ENCODE data around the gene GCFC2.
A peak's percentile ranks its signal among the peaks of the same experiment; 100 is the strongest.
"Not testable (repeated sequence)": the region's sequence is repeated elsewhere in the genome, so short reads cannot be mapped to it uniquely, and the experiment has no call there.

The GCFC2 gene

GRCh38 chr2:75675908-75676307 lies 34.8 kb downstream of the GCFC2 start:
- H3K4me3 Mint-ChIP-seq = no peak overlapping the region
- H3K9me3 Mint-ChIP-seq = no peaks in the 10 kb centered on the region
- peaks cover 10% of the 10 kb centered on the region for H3K4me1 Mint-ChIP-seq
- H3K27ac Mint-ChIP-seq = peak overlapping the region; percentile 29
- H3K27me3 Mint-ChIP-seq (ENCODE audit: low read depth, poor library complexity) = no peaks in the 10 kb centered on the region
- no peak for DNase-seq
- no peak for TF ChIP-seq CTCF (IDR thresholded peaks at IDR 0.05)
- H3K36me3 Mint-ChIP-seq (ENCODE audit: low read depth) = peaks cover 43% of the 10 kb centered on the region

GRCh38 chr2:75675423-75675822 lies 35.3 kb downstream of the GCFC2 start:
- H3K4me1 Mint-ChIP-seq; H3K9me3 Mint-ChIP-seq; H3K27ac Mint-ChIP-seq; H3K4me3 Mint-ChIP-seq; H3K27me3 Mint-ChIP-seq (ENCODE audit: low read depth, poor library complexity); DNase-seq: not testable (repeated sequence)
- peaks cover 43% of the 10 kb centered on the region for H3K36me3 Mint-ChIP-seq (ENCODE audit: low read depth)

- no peak for TF ChIP-seq CTCF (IDR thresholded peaks at IDR 0.05)
- H3K4me3 Mint-ChIP-seq = no peak overlapping the region
Observed at GRCh38 chr2:75667884-75668283, 42.8 kb downstream of the GCFC2 start.

GRCh38 chr2:75666911-75667310 lies 43.8 kb downstream of the GCFC2 start:
- no peak overlapping the region for H3K4me3 Mint-ChIP-seq
- DNase-seq = no peak
- no peaks in the 10 kb centered on the region for H3K9me3 Mint-ChIP-seq
- peak overlapping the region; percentile 39 for H3K27ac Mint-ChIP-seq
- no peaks in the 10 kb centered on the region for H3K27me3 Mint-ChIP-seq (ENCODE audit: low read depth, poor library complexity)
- peaks cover 66% of the 10 kb centered on the region for H3K36me3 Mint-ChIP-seq (ENCODE audit: low read depth)
- no peak for TF ChIP-seq CTCF (IDR thresholded peaks at IDR 0.05)
- no peaks in the 10 kb centered on the region for H3K4me1 Mint-ChIP-seq

More at GRCh38 chr2:75667884-75668283, 42.8 kb downstream of the GCFC2 start:
- no peaks in the 10 kb centered on the region for H3K27me3 Mint-ChIP-seq (ENCODE audit: low read depth, poor library complexity)
- H3K9me3 Mint-ChIP-seq = no peaks in the 10 kb centered on the region
- DNase-seq = no peak
- no peaks in the 10 kb centered on the region for H3K4me1 Mint-ChIP-seq
- peaks cover 63% of the 10 kb centered on the region for H3K36me3 Mint-ChIP-seq (ENCODE audit: low read depth)
- no peak overlapping the region for H3K27ac Mint-ChIP-seq

- H3K4me3 Mint-ChIP-seq = no peak overlapping the region
- H3K36me3 Mint-ChIP-seq (ENCODE audit: low read depth) = peaks cover 99% of the 10 kb centered on the region
- H3K27ac Mint-ChIP-seq = no peak overlapping the region
- TF ChIP-seq CTCF (IDR thresholded peaks at IDR 0.05) = no peak
- no peaks in the 10 kb centered on the region for H3K27me3 Mint-ChIP-seq (ENCODE audit: low read depth, poor library complexity)
- peaks cover 25% of the 10 kb centered on the region for H3K9me3 Mint-ChIP-seq
- H3K4me1 Mint-ChIP-seq = no peaks in the 10 kb centered on the region
- DNase-seq = no peak
Observed at GRCh38 chr2:75657798-75658197, 52.9 kb downstream of the GCFC2 start.

GRCh38 chr2:75656563-75656962 lies 54.2 kb downstream of the GCFC2 start:
- H3K27ac Mint-ChIP-seq = peak overlapping the region; percentile 60
- no peak overlapping the region for H3K4me3 Mint-ChIP-seq
- DNase-seq = no peak
- TF ChIP-seq CTCF (IDR thresholded peaks at IDR 0.05) = no peak
- H3K4me1 Mint-ChIP-seq = no peaks in the 10 kb centered on the region
- peaks cover 99% of the 10 kb centered on the region for H3K36me3 Mint-ChIP-seq (ENCODE audit: low read depth)
- no peaks in the 10 kb centered on the region for H3K27me3 Mint-ChIP-seq (ENCODE audit: low read depth, poor library complexity)
- H3K9me3 Mint-ChIP-seq = peaks cover 25% of the 10 kb centered on the region
